Keratinocyte (primary cell): ENCODE measurements around the gene KCNJ15. TPM values are rescaled to one million over a fixed set of nuclear protein-coding genes. Genes with fewer than 3 reads are reported as not detected.

Experiments
- DNase-seq: peaks from one replicate; pipeline ENCODE4 v3.0.0-alpha.2; 2011; ENCODE audit warnings: low read depth, missing footprints, low spot score
- FAIRE-seq: peaks from 2 replicates; lab custom pipeline; 2011; peaks lifted over from hg19 to GRCh38; lab: Jason Lieb, UNC
- H2AFZ ChIP-seq: 2 replicates; pipeline ENCODE4 v1.6.0; 2012; ENCODE audit warnings: low read length, control low read depth, inconsistent platforms; ENCODE audit not compliant: control insufficient read depth
- H3K27ac ChIP-seq: 2 replicates; pipeline ENCODE4 v1.5.1; 2011; ENCODE audit warnings: low read length; ENCODE audit not compliant: control insufficient read depth, insufficient read depth
- H3K27me3 ChIP-seq: 3 replicates; pipeline ENCODE4 v1.6.0; 2011; ENCODE audit warnings: low read length; ENCODE audit not compliant: control insufficient read depth, insufficient read depth; ENCODE audit errors: extremely low read depth
- H3K36me3 ChIP-seq, 2 experiments: 2 replicates in 1 of 2; 3 replicates in 1 of 2; pipeline ENCODE4 v1.5.1; 2011; ENCODE audit warnings: low read length in 2 of 2, mild to moderate bottlenecking in 1 of 2; ENCODE audit not compliant: control insufficient read depth in 2 of 2, insufficient read depth in 2 of 2; ENCODE audit errors: extremely low read depth in 1 of 2
- H3K4me1 ChIP-seq: 3 replicates; pipeline ENCODE4 v1.5.1; 2011; ENCODE audit warnings: low read length; ENCODE audit not compliant: control insufficient read depth, insufficient read depth; ENCODE audit errors: extremely low read depth
- H3K4me2 ChIP-seq: 3 replicates; pipeline ENCODE4 v1.6.0; 2011; ENCODE audit warnings: low read depth, low read length; ENCODE audit not compliant: control insufficient read depth, insufficient read depth; ENCODE audit errors: extremely low read depth
- H3K4me3 ChIP-seq, 3 experiments: fragments of 200-600 bp in 1 of 3; sonication (generic) in 1 of 3; 2 replicates in 2 of 3; 3 replicates in 1 of 3; pipeline ENCODE4 v1.5.1; 2011 to 2016; ENCODE audit warnings: low read length in 3 of 3, mild to moderate bottlenecking in 3 of 3, control low read depth in 2 of 3, inconsistent platforms in 1 of 3, low read depth in 1 of 3, mixed read lengths in 1 of 3, mixed run types in 1 of 3, moderate library complexity in 1 of 3; ENCODE audit not compliant: control insufficient read depth in 2 of 3, insufficient read depth in 2 of 3; ENCODE audit errors: extremely low read depth in 1 of 3
- H3K79me2 ChIP-seq: 2 replicates; pipeline ENCODE4 v1.6.0; 2012; ENCODE audit warnings: low read length; ENCODE audit not compliant: control insufficient read depth, insufficient read depth
- H3K9ac ChIP-seq: 3 replicates; pipeline ENCODE4 v1.6.0; 2011; ENCODE audit warnings: low read length; ENCODE audit not compliant: control insufficient read depth, insufficient read depth; ENCODE audit errors: extremely low read depth
- H3K9me1 ChIP-seq: 3 replicates; pipeline ENCODE4 v1.6.0; 2011; ENCODE audit warnings: low read length; ENCODE audit not compliant: control insufficient read depth, insufficient read depth; ENCODE audit errors: extremely low read depth
- H3K9me3 ChIP-seq: 2 replicates; pipeline ENCODE4 v1.5.1; 2012; ENCODE audit warnings: low read depth, low read length; ENCODE audit not compliant: control insufficient read depth
- H4K20me1 ChIP-seq: 3 replicates; pipeline ENCODE4 v1.6.0; 2011; ENCODE audit warnings: low read length; ENCODE audit not compliant: control insufficient read depth, insufficient read depth; ENCODE audit errors: extremely low read depth
- EZH2 ChIP-seq: IDR thresholded peaks from one replicate; pipeline ENCODE4 v1.6.1; 2012; ENCODE audit warnings: inconsistent platforms, mild to moderate bottlenecking, low read length, moderate library complexity
- dilution Hi-C: fragments of 300-500 bp; cut with MboI; formaldehyde crosslinking; loops from one replicate; pipeline ENCODE4 v1.7.0; 2020; ENCODE audit warnings: low sequenced_read_pairs; ENCODE audit not compliant: extremely low pct_ligation_motif_present
- polyA plus RNA-seq, 5 experiments: library from polyadenylated mRNA; depleted of rRNA in 3 of 5; stranded (reverse) in 3 of 5; stranded (forward) in 1 of 5; unstranded in 1 of 5; fragments of >200 nt; gene quantifications; 1 replicate in 1 of 5; 2 replicates in 3 of 5; 3 replicates in 1 of 5; pipeline versions ENCODE4 v1.2.1 to v1.2.3, GENCODE V29; 2011 to 2012; ENCODE audit warnings: missing spikeins in 2 of 5, low read depth in 1 of 5, low replicate concordance in 1 of 5
- TF ChIP-seq, protein P1 (sequence below), 3 experiments: IDR thresholded peaks in 1 of 3; conservative IDR thresholded peaks in 1 of 3; optimal IDR thresholded peaks in 1 of 3; 2 replicates in 2 of 3; 3 replicates in 1 of 3; pipeline versions ENCODE3 to v1.5.1; 2011; ENCODE audit warnings: low read length in 3 of 3, mild to moderate bottlenecking in 3 of 3, moderate library complexity in 2 of 3, control low read depth in 1 of 3, inconsistent platforms in 1 of 3; ENCODE audit not compliant: insufficient read depth in 2 of 3; ENCODE audit errors: extremely low read depth in 1 of 3

Gene KCNJ15
- polyA plus RNA-seq, 1 donor (not counting 4 experiments of a cell fraction or from before 2014, with no cell fraction given): 76.3 TPM

DNA sequence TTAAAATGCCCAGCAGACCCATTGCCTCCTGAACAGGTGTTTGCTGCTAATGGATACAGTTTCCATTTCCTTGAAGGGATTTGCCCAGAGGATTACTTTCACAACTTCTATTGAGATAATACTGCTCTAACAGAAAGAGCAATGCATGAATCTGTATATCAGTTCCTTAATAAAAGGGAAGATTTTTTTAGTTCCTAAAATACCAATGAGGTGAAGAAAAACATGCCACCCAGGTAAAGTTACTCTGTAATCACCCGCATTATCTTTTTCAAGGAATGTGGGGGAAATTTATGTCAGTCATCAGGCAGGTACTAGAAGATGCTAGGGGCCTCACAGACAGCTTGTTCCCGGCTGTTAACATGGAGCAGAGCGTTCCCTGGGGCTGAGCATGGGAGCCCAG, 41.1 kb downstream of the KCNJ15 start:
- FAIRE-seq (no peak), DNase-seq (no peak)
- no peaks in the 10 kb centered on the region for H3K9me3 ChIP-seq
- H3K27ac ChIP-seq: no peak overlapping the region
- H3K4me1 ChIP-seq: peaks cover 18% of the 10 kb centered on the region
- no peaks in the 10 kb centered on the region for H3K27me3 ChIP-seq
- peaks cover 10 to 22% of the 10 kb centered on the region in 2 experiments for H3K36me3 ChIP-seq
- no peak overlapping the region for H3K4me3 ChIP-seq
- H3K9ac ChIP-seq: no peak overlapping the region
- H3K9me1 ChIP-seq: no peaks in the 10 kb centered on the region
- H3K4me2 ChIP-seq: no peak overlapping the region
- peaks cover 4% of the 10 kb centered on the region for H3K79me2 ChIP-seq
- dilution Hi-C loops: no loop called here
- no peak overlapping the region for H2AFZ ChIP-seq
- no peaks in the 10 kb centered on the region for H4K20me1 ChIP-seq
- no peak for TF ChIP-seq EZH2
- TF ChIP-seq, protein P1, sequence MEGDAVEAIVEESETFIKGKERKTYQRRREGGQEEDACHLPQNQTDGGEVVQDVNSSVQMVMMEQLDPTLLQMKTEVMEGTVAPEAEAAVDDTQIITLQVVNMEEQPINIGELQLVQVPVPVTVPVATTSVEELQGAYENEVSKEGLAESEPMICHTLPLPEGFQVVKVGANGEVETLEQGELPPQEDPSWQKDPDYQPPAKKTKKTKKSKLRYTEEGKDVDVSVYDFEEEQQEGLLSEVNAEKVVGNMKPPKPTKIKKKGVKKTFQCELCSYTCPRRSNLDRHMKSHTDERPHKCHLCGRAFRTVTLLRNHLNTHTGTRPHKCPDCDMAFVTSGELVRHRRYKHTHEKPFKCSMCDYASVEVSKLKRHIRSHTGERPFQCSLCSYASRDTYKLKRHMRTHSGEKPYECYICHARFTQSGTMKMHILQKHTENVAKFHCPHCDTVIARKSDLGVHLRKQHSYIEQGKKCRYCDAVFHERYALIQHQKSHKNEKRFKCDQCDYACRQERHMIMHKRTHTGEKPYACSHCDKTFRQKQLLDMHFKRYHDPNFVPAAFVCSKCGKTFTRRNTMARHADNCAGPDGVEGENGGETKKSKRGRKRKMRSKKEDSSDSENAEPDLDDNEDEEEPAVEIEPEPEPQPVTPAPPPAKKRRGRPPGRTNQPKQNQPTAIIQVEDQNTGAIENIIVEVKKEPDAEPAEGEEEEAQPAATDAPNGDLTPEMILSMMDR (optimal IDR thresholded peaks at IDR 0.05 in 1 of 3, IDR thresholded peaks at IDR 0.05 in 1 of 3, conservative IDR thresholded peaks at IDR 0.05 in 1 of 3; ENCODE audit: extremely low read depth in 1 of 3, insufficient read depth in 2 of 3, low read length in 3 of 3): no peak

DNA sequence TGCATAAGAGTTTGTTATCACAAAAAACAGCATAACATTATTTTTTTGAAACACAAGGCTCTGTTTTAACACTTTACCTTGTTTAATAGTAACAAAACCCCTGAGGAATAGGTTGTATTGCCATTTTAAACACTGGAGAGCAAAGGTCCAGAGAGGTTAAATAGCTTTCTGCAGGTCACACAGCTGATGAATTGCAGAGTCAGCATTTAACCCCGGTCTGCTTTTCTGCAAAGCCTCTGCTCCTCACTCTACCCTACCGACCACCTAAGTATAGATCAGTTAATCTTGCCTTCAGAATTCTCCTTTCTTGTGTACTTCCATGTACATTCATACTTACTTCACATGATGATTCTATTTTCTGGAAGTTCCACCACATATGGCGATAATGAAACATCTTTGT, 42.0 kb downstream of the KCNJ15 start:
- H3K4me2 ChIP-seq: no peak overlapping the region
- H3K4me1 ChIP-seq: peaks cover 18% of the 10 kb centered on the region
- H3K9me1 ChIP-seq: no peaks in the 10 kb centered on the region
- H3K27me3 ChIP-seq: no peaks in the 10 kb centered on the region
- H3K27ac ChIP-seq: no peak overlapping the region
- no peak overlapping the region for H2AFZ ChIP-seq
- dilution Hi-C loops: no loop called here
- DNase-seq (no peak), FAIRE-seq (no peak)
- H4K20me1 ChIP-seq: no peaks in the 10 kb centered on the region
- TF ChIP-seq, protein P1 (optimal IDR thresholded peaks at IDR 0.05 in 1 of 3, IDR thresholded peaks at IDR 0.05 in 1 of 3, conservative IDR thresholded peaks at IDR 0.05 in 1 of 3; ENCODE audit: extremely low read depth in 1 of 3, insufficient read depth in 2 of 3, low read length in 3 of 3): no peak
- no peak overlapping the region for H3K9ac ChIP-seq
- peaks cover 2% of the 10 kb centered on the region for H3K79me2 ChIP-seq
- peaks cover 8 to 18% of the 10 kb centered on the region in 2 experiments for H3K36me3 ChIP-seq
- no peak overlapping the region for H3K4me3 ChIP-seq
- no peaks in the 10 kb centered on the region for H3K9me3 ChIP-seq
